ACC112 (cell line): Measurements from ENCODE around the gene PMEPA1.

Source experiments
- H2AFZ ChIP-seq: fragments of 200-600 bp; sonication (generic); one replicate; pipeline ENCODE4 v1.6.0; 2017; ENCODE audit warnings: antibody characterized with exemption, low read length; ENCODE audit not compliant: unreplicated experiment
- H3K27ac ChIP-seq: fragments of 200-600 bp; sonication (generic); 2 replicates; pipeline ENCODE4 v1.5.1; 2014; ENCODE audit warnings: low read depth, mild to moderate bottlenecking, antibody characterized with exemption, low read length, moderate library complexity
- H3K27me3 ChIP-seq: fragments of 200-600 bp; sonication (generic); 2 replicates; pipeline ENCODE4 v1.6.1; 2014; ENCODE audit warnings: mild to moderate bottlenecking, antibody characterized with exemption, low read length, moderate library complexity, mixed read lengths; ENCODE audit not compliant: insufficient read depth
- H3K36me3 ChIP-seq: fragments of 200-600 bp; sonication (generic); 2 replicates; pipeline ENCODE4 v1.6.1; 2016; ENCODE audit warnings: mild to moderate bottlenecking, antibody characterized with exemption, low read length, moderate library complexity, mixed read lengths; ENCODE audit not compliant: insufficient read depth
- H3K4me1 ChIP-seq: fragments of 200-600 bp; sonication (generic); one replicate; pipeline ENCODE4 v1.6.1; 2016; ENCODE audit warnings: low read length, mixed read lengths; ENCODE audit not compliant: insufficient read depth, unreplicated experiment, control insufficient read depth
- H3K4me3 ChIP-seq: fragments of 200-600 bp; sonication (generic); 2 replicates; pipeline ENCODE4 v1.5.1; 2014; ENCODE audit warnings: mild to moderate bottlenecking, low read depth, low read length
- H3K79me2 ChIP-seq: fragments of 200-600 bp; sonication (generic); one replicate; pipeline ENCODE4 v1.6.0; 2016; ENCODE audit warnings: low read length; ENCODE audit not compliant: control insufficient read depth, unreplicated experiment, insufficient read depth

Gene PMEPA1

DNA sequence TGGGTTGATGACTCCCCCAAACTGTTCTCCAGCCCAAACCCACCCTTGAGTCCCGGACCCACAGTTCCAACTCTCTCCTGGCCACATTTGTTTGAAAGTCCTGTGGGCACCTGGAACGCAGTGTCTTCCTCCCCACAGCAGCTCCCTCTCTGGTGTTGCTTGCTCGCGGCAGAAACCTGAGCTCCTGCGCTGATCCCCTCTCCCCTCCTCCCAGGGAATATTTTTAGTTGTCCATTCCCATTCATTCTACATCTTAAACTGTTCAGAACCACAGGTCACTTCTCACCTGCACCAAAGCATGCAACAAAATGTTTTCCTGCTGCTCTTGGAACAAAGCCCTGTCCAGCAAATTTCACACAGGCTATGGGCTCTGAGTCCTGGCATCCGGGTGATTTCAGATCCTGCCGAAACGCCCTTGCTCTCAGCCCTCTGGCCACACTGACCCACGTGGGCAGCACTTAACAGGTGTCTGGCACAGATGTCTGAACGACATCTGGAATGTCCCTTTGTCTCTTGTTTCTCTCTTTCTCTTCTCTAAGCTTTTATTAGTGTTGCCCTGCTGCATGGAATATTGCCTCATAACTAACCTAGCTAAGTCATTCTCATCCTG is 27.0 kb upstream of the PMEPA1 start:
- Histone ChIP-seq H3K27ac (no peak overlapping the region), H3K36me3 (no peaks in the 10 kb centered on the region), H3K4me1 (no peaks in the 10 kb centered on the region), H3K27me3 (peaks cover 59% of the 10 kb centered on the region), H2AFZ (no peak overlapping the region), H3K4me3 (no peak overlapping the region), H3K79me2 (no peaks in the 10 kb centered on the region)

DNA sequence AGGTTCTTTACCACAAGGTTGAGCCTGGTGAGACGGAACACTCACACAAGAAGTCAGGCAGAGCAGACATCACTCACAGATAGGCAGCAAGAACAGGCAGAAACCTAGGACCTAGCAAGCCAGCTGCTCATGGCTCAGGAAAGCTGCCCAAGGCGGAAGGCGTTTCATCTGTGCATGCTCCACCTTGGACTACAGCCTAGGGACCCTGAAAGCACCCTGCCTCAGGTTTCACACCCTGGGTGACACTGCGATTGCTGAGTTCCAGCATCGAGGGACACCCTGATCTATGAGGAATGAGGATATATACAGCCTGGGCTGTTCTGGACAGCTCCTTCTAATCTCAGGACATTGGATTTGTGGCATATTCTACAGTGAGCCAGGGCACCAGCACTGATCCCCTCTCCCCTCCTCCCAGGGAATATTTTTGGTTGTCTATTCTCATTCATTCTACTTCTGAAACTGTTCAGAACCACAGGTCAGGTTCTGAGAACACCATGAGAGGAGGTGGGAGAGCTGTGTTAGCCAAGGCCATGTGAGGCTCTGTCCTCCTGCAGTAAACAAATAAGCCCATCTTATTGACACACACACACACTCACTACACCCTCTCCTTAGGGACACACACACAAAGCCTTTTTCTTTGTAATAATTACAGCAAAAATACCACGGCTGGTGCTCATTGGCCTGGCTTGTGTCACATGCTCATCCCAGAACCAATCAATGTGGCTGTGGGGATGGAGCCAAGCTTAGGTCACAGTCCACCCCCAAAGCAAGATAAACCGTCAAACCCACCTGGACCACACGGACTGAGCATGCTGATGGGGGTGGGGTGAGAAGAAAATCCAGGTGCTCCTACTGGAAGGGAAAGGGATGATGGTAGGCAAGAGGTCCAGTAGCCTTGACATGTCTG is 26.3 kb upstream of the PMEPA1 start:
- H3K36me3 ChIP-seq, result no peaks in the 10 kb centered on the region
- H3K27ac ChIP-seq, result no peak overlapping the region
- no peaks in the 10 kb centered on the region for H3K79me2 ChIP-seq
- no peaks in the 10 kb centered on the region for H3K4me1 ChIP-seq
- H2AFZ ChIP-seq, result no peak overlapping the region
- H3K4me3 ChIP-seq, result no peak overlapping the region
- peaks cover 57% of the 10 kb centered on the region for H3K27me3 ChIP-seq

DNA sequence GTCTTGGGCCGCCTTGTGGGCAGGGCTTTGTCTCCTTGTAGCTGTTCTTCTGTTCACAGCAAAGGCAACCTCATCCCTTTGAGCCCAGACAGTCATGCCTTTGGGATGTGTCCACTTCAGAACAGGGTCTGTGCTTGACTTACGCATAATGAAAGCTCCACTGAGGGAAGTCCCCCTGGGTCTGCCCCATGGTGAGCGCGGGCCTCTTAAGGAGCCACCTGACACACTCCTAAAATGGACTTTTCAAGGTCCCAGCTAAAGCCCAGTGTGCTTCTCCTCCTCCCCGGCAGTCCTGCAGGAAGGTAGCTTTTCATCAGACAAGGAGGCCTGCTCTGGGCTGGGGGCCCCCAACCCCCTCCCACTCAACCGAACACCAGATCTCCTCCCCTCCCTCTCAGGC is 24.9 kb upstream of the PMEPA1 start:
- H2AFZ ChIP-seq, result no peak overlapping the region
- no peaks in the 10 kb centered on the region for H3K36me3 ChIP-seq
- no peak overlapping the region for H3K27ac ChIP-seq
- H3K27me3 ChIP-seq, result peaks cover 69% of the 10 kb centered on the region
- H3K4me3 ChIP-seq, result no peak overlapping the region
- no peaks in the 10 kb centered on the region for H3K79me2 ChIP-seq
- no peaks in the 10 kb centered on the region for H3K4me1 ChIP-seq

DNA sequence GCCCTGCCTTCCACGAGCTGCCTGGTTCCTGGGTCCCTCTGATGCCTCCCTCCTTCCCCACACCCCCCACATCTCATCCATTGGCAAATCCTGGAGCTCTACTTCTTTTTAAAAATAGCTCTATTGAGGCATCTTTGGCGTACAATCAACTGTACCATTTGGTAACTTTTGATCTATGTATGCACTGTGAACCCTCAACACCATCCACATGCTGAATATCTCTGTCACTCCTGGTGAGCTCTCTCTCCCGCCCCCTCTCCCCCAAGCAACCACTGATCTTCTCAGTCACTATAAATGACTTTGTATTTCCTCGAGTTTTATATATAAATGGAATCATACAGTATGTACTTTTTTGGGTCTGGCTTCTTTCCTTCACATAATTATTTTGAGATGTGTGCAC is 22.4 kb upstream of the PMEPA1 start:
- Histone ChIP-seq H3K27me3 (peaks cover 75% of the 10 kb centered on the region), H3K79me2 (no peaks in the 10 kb centered on the region), H3K4me3 (no peak overlapping the region), H3K27ac (no peak overlapping the region), H2AFZ (no peak overlapping the region), H3K36me3 (no peaks in the 10 kb centered on the region), H3K4me1 (no peaks in the 10 kb centered on the region)

DNA sequence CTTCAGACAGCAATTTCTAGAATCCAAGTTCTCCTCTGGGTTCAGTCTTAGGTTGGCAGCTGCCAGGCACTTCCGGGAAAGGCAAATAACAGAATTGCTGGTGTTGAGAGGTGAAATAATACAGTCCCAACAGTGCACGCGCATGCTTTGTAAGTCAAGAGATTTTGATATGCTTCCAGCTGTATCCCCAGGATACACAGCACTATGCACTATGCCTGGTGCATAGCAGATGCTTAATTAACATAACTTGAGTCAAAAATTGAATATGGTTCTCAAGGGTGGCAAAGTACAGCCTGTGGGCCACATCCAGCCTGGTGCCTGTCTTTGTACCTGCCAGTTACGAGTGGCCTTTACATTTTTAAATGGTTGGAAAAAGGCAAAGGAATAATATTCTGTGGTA is 18.9 kb upstream of the PMEPA1 start:
- H3K27me3 ChIP-seq, result peaks cover 60% of the 10 kb centered on the region

DNA sequence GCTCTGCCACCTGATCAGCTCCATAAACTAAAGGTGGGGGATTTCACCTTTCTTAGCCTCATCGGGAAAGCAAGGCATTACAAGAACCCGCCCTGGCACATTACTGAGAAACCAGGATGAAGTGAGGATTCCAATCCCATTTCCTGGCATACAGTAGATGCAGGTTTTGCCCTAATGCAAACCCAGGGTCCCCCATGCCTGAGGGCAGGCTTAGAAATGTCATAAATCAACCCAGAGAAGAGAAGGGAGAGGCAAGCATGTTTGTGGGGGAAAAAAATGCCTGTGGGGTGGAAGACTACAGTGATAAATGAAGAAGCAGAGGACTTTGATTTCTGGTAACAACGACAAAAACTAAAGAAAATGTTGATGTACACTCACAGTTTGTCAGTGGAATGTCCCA is 18.0 kb upstream of the PMEPA1 start:
- no peak overlapping the region for H3K4me3 ChIP-seq
- H2AFZ ChIP-seq, result no peak overlapping the region
- no peaks in the 10 kb centered on the region for H3K4me1 ChIP-seq
- no peaks in the 10 kb centered on the region for H3K36me3 ChIP-seq
- H3K27me3 ChIP-seq, result peaks cover 57% of the 10 kb centered on the region
- H3K27ac ChIP-seq, result no peak overlapping the region
- no peaks in the 10 kb centered on the region for H3K79me2 ChIP-seq

More for the DNA sequence above, 18.9 kb upstream of the PMEPA1 start:
- no peak overlapping the region for H3K27ac ChIP-seq
- no peaks in the 10 kb centered on the region for H3K4me1 ChIP-seq
- no peaks in the 10 kb centered on the region for H3K79me2 ChIP-seq
- H3K36me3 ChIP-seq, result no peaks in the 10 kb centered on the region
- H2AFZ ChIP-seq, result no peak overlapping the region
- no peak overlapping the region for H3K4me3 ChIP-seq

DNA sequence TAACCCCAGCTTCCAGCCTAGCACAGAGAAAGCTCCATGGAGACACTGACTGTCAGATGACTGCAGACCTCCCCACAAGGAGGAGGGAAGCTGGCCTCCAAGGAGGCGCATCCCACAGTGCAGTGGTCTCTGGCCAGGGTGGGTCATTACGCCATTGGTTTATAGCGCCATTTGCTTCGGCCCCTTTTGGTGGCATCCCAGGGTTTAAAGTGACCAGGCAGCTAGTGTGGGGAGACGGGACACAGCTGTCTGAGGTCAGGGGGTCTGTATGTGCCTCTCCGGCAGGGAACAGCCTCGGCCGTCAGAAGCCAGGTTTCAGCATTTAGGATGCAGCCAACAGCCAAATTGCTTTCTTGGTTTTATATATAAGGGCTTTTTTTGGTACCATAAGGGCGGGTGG is 15.8 kb upstream of the PMEPA1 start:
- Histone ChIP-seq H3K79me2 (no peaks in the 10 kb centered on the region), H3K27me3 (peaks cover 46% of the 10 kb centered on the region)

DNA sequence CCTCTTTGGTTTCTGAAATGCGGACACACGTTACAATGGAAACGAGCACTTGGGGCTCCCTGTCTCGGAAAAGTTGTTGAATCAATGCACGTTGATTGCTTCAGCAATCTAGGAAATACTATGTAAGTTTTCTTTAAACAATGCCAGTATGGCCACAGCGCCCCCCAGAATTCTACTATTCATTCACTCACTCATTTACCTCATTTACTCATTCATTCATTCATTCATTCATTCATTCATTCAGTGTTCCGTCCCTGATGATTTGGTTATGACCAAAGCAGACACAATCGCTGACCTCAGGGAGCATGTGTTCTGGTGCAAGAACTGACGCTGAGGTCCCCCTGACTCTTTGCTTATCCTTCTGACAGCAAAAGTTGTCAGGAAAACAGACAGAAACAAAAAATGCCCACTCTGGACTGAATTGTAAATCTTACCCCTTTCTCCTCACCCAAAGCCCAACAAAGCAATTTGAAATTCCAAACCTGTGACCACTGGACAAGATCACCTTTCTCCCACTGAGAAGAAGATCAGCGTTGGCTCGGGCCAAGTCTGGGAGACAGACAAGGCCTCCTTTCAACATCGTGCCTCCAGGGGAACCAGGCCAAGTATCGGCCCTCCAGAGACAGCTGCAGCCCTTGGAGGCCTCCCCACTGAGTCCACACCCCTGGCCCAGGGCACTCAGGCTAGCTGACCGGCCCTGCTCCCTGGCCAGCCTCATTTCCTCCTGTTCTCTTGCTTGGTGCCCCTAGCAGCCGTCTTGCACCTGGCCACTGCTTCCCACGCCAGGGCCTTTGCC is 15.0 kb upstream of the PMEPA1 start:
- peaks cover 37% of the 10 kb centered on the region for H3K27me3 ChIP-seq

More for the DNA sequence above, 15.8 kb upstream of the PMEPA1 start:
- Histone ChIP-seq H2AFZ (no peak overlapping the region), H3K36me3 (no peaks in the 10 kb centered on the region), H3K4me3 (no peak overlapping the region), H3K4me1 (no peaks in the 10 kb centered on the region), H3K27ac (no peak overlapping the region)

DNA sequence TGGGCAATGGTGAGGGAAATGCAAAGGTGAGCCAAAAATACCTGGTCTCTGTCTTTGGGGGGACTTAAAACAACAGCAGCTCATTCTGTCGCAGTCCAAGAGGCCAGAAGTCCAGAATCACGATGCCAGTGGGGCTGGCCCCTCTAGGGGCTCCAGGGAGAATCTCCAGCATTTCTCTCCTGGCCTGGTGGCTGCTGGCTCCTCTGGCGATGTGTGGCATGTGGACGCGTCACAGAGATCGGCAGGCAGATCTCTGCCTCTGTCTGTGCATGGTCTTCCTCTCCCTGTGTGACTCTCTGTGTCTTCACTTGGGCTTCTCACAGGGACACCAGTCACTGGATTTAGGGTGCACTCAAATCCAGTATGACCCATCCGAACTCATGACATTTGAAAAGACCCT is 14.0 kb upstream of the PMEPA1 start:
- H3K27ac ChIP-seq, result no peak overlapping the region
- H2AFZ ChIP-seq, result no peak overlapping the region
- no peaks in the 10 kb centered on the region for H3K4me1 ChIP-seq
- no peak overlapping the region for H3K4me3 ChIP-seq
- peaks cover 27% of the 10 kb centered on the region for H3K27me3 ChIP-seq
- H3K36me3 ChIP-seq, result no peaks in the 10 kb centered on the region
- H3K79me2 ChIP-seq, result no peaks in the 10 kb centered on the region

More for the DNA sequence above, 15.0 kb upstream of the PMEPA1 start:
- no peaks in the 10 kb centered on the region for H3K36me3 ChIP-seq
- no peaks in the 10 kb centered on the region for H3K79me2 ChIP-seq
- no peaks in the 10 kb centered on the region for H3K4me1 ChIP-seq
- H3K4me3 ChIP-seq, result no peak overlapping the region
- no peak overlapping the region for H3K27ac ChIP-seq
- no peak overlapping the region for H2AFZ ChIP-seq

DNA sequence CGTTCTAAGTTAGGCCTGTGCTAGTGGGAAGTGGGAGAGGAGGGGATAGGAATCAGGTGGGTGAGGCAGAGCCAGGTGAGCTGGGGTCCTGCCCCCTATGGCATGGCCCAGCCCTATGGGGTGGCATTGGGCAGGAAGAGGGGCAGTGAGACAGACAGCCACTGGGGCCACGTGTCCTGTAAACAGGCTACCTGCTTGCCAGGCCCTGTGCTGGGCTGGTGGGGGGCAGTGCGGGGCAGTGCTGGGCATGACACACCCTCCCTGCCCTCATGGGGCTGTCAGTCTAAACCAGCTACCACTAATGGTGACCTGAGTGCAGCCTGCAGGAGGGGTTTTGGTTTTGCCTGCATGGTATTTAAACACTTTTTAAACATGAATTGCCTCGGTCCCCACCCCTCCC is 10.1 kb upstream of the PMEPA1 start:
- no peaks in the 10 kb centered on the region for H3K36me3 ChIP-seq
- H3K4me3 ChIP-seq, result no peak overlapping the region
- H3K27ac ChIP-seq, result no peak overlapping the region
- H3K27me3 ChIP-seq, result peaks cover 10% of the 10 kb centered on the region; the same call in 1 of the 2 replicates
- no peak overlapping the region for H2AFZ ChIP-seq
- peaks cover 19% of the 10 kb centered on the region for H3K4me1 ChIP-seq
- no peaks in the 10 kb centered on the region for H3K79me2 ChIP-seq
